Astrocyte of the spinal cord (primary cell): ENCODE results near the gene SREK1.
A peak's percentile ranks its signal among the peaks of the same experiment; 100 is the strongest.

ENCODE experiments used
- DNase-seq: peaks from one replicate; pipeline ENCODE4 v3.0.0; 2011; ENCODE audit warnings: low read depth, low spot score
- H3K4me3 ChIP-seq: 2 replicates; pipeline ENCODE4 v1.5.1; 2011; ENCODE audit warnings: low read depth, mild to moderate bottlenecking, low read length, moderate library complexity
- in situ Hi-C: cut with HindIII; loops from 2 replicates; pipeline ENCODE4 v1.10.0; 2017; ENCODE audit warnings: low sequenced_read_pairs
- TF ChIP-seq, protein P1 (sequence below): IDR thresholded peaks from 2 replicates; pipeline ENCODE4 v1.5.1; 2012; ENCODE audit warnings: low read depth, mild to moderate bottlenecking, low read length, inconsistent platforms

The SREK1 gene

DNA sequence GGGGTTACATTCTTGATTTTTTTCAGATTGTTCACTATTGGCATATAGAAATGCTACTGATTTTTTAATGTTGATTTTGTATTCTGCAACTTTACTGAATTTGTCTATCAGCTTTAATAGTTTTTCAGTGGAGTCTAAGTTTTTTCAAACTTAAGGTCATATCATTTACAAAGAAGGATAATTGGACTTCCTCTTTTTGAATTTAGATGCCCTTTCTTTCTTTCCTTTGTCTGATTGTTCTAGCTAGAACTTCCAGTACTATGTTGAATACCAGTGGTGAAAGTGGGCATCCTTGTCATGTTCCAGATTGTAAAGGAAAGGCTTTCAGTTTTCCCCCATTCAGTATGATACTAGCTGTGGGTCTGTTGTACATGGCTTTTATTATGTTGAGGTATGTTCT is 49.3 kb downstream of the SREK1 start:
- in situ Hi-C loops = no loop called here
- DNase-seq = no peak
- TF ChIP-seq, protein P1, sequence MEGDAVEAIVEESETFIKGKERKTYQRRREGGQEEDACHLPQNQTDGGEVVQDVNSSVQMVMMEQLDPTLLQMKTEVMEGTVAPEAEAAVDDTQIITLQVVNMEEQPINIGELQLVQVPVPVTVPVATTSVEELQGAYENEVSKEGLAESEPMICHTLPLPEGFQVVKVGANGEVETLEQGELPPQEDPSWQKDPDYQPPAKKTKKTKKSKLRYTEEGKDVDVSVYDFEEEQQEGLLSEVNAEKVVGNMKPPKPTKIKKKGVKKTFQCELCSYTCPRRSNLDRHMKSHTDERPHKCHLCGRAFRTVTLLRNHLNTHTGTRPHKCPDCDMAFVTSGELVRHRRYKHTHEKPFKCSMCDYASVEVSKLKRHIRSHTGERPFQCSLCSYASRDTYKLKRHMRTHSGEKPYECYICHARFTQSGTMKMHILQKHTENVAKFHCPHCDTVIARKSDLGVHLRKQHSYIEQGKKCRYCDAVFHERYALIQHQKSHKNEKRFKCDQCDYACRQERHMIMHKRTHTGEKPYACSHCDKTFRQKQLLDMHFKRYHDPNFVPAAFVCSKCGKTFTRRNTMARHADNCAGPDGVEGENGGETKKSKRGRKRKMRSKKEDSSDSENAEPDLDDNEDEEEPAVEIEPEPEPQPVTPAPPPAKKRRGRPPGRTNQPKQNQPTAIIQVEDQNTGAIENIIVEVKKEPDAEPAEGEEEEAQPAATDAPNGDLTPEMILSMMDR = no peak
- H3K4me3 ChIP-seq = no peak overlapping the region

DNA sequence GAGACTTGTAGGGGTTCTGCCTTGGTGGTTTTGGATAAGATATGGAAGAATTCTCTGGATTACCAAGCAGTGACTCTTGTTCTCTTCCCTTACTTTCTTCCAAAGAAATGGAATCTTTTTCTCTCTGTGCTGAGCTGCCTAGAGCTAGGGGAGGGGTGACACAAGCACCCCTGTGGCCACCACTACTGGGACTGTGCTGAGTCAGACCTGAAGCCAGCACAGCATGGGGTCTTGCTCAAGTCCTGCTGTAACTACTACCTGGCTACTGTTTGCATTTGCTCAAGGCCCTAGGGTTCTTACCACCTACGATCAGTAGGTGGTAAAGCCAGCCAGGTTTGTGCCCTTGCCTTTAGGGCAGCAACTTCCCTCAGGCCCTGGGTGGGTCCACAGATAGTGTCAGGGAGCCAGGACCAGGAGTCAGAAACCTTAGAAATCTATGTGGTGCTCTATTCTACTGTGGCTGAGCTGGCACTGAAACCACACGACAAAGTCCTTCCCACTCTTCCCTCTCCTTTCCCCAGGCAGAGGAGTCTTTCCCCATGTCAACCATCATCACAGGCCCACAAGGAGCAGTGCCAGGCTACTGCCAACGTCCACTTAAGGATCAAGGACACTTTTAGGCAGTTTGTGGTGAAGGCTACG is 53.8 kb downstream of the SREK1 start:
- no peak overlapping the region for H3K4me3 ChIP-seq
- in situ Hi-C loops = no loop called here
- DNase-seq = peak; percentile 57
- TF ChIP-seq, protein P1 = no peak

DNA sequence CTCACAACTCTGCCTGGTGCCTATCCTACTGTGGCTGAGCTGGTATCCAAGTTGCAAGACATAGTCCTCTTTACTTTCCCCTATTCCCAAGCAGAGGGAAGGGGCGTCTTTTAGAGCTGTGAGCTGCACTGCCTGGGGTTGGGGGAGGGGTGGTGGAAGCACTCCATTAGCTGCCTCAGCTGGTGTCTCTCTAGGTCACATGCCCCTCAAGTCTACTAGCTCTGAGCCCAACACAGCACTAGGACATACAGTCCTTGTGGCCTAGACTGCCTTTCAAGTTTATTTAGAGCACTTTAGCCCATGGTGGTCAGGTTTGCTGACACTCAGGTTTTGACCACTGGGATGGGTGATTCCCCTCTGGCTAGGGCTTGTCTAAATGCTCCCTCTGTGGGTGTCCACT is 54.7 kb downstream of the SREK1 start:
- no peak overlapping the region for H3K4me3 ChIP-seq
- no peak for DNase-seq
- in situ Hi-C loops = no loop called here
- TF ChIP-seq, protein P1 = no peak

DNA sequence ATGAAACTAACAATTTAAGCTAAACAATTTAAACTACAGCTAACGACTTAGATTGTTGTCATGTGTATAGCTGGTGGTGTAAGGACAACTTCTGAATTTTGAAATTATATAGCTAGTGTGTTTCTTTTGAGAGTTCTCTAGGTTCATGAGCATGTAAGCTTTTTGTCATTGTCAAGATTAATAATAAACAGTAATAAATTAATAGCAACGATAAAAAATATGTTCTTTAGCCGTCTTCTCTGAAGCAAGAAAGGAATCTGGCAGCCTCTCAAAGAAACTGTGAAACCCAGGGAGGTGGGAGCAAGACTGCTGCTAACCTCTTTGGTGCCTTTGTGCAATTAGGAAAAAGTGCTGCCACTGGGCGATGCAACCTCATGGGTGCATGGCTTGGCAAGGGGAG is 59.4 kb downstream of the SREK1 start:
- DNase-seq = no peak
- no peak overlapping the region for H3K4me3 ChIP-seq
- in situ Hi-C loops = no loop called here
- TF ChIP-seq, protein P1 = no peak

DNA sequence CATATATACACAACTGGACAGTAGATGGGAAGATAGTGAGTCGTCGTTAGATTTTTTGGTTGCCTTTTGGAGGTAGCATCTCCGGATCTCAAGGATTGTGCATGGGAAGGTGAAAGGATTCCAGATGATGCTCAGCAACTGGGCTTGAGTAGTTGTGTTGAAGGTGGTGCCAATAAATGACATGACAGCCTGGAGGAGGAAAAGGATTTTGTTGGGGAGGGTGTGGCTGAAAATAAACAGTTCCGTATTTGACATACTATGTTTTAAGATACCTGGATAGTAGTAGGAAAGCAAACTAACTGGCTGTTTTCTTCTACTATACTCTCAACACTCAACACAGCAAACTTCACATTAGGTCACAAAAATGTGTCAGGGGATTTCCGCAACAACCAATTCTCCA is 62.4 kb downstream of the SREK1 start:
- no peak overlapping the region for H3K4me3 ChIP-seq
- no peak for DNase-seq
- TF ChIP-seq, protein P1 = no peak
- in situ Hi-C loops = no loop called here

DNA sequence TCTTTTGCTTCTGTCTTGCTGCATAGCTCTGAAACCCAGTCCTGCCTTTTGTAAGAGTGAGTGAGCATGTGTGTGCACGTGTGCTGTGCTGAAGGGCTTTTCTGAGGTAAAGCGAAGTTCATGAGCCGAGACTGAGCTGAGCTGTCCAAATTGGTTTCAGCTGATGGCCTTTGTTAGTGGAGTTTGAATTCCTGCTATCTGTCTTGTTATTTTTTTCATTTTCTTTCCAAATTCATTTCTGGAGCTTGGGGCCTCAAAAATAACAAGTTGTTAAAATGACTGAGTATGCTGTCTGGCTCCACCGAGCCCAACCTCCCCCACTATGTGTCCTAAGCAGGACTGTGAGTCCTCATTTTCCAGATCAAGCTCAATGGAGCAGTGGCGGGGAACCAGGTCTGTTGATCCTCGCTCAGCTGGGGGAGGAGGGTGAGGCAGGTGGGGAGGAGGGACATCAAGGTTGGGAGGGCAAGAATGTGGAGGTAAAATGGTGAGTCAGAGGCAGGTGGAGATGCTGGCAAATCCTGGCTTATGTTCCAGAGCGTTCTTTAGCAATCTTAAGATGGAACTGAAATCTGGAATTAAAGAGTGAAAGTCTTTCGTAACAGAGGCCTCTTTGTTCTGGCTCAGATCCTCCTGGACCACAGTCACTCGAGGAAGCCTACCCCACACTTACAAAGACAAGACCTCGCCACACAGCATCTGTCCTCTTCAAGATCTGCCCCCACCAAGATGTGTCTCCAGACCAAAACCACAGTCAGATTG is 63.9 kb downstream of the SREK1 start:
- no peak for DNase-seq
- in situ Hi-C loops = no loop called here
- TF ChIP-seq, protein P1 = no peak
- H3K4me3 ChIP-seq = no peak overlapping the region
